HG03025 (cell line): Measurements from ENCODE around the gene KIF9.
A peak's percentile ranks its signal among the peaks of the same experiment; 100 is the strongest.
"Not testable (repeated sequence)": the region's sequence is repeated elsewhere in the genome, so short reads cannot be mapped to it uniquely, and the experiment has no call there.

ENCODE experiments used
- ATAC-seq: cut with Tn5 transposase; IDR thresholded peaks from one replicate; pipeline ENCODE4 v1.9.1; 2021; ENCODE audit warnings: mild to moderate bottlenecking, moderate library complexity; ENCODE audit not compliant: unreplicated experiment, low FRiP score

KIF9 gene

DNA sequence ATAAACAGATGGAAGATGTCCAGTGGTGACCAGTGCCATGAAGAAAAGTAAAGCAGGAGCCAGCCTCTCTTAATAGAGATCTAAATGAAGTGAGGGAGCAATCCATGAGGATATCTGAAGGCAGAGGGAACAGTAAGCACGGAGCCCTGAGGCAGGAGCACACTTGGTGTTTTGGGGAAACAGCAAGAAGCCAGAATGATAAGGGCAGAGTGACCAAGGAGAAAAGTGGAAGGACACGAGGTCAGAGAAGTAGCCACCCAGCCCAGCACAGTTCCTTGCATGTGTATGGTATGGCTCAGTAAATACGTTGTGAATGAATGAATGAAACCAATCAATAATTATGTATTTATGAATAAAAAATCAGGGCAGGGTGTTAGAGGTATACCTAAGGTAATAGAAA, 11.8 kb upstream of the KIF9 start:
- no peak for ATAC-seq

DNA sequence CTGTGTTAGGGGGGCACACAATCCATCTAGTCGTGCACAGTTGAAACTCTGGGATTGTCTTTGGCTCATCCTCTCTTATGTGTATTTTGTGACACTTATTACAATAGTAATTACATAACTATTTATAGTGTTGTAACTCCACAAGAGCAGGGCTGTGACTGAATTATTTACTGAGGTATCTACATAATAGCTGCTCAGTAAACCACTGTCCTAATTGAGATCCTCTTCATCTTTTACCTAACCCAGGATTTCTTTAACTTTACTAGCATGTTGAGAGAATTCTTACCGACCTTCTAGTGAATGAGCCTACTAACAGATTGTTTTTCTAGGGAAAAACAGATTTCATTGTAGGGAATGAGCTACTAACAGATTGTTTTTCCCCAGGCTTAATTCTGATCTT, 11.2 kb upstream of the KIF9 start:
- ATAC-seq, result no peak

DNA sequence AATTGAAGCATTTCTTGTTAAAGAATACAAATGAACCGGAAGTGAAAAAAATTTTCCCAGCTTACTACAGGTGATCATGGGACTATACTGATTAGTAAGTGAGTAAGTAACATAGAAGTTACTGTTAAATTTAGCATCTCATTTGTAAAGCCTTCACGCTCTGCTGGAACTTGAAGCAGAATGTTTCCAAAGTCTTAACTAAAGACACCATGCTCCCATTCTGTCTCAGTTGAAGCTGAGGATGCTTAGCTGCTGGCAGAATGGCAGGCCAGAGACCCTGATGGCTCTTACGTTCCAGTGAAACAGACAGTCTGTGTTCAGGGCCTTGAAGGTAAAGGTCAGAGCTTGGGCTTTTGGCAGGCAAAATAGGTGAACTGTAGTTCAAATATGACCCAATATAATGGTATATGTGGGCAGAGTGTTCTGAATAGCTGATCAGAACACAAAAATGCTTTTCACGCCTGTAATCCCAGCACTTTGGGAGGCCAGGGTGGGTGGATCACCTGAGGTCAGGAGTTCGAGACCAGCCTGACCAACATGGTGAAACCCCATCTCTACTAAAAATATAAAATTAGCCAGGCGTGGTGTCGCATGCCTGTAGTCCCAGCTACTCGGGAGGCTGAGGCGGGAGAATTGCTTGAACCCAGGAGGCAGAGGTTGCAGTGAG, 9.3 kb upstream of the KIF9 start:
- ATAC-seq, result not testable (repeated sequence)

DNA sequence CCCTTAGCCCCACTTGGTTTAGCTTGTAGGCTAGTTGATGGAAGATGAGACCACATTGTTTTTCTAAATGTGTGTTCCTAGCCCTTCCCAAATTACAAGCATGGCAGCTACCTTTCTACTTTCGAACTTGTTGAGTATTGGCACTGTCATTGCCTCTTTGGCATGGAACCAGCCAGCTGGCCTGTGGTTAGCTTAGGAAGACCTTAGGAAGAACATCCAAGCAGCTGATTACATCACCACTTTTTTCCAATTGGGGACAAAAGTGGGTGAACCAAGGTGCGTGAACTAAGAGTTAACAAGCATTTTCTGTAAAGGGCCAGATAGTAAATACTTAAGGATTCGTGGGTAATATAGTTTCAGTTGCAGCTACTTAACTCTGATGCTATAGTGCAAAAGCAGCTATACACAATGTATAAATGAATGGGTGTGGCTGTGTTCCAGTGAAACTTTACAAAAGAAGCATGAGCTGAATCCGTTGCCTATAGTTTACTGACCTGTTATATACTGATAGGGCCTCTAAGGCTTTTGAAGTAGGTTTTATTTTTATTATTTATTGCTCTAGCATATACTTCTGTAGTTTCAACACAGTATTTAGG, 8.7 kb upstream of the KIF9 start:
- no peak for ATAC-seq

DNA sequence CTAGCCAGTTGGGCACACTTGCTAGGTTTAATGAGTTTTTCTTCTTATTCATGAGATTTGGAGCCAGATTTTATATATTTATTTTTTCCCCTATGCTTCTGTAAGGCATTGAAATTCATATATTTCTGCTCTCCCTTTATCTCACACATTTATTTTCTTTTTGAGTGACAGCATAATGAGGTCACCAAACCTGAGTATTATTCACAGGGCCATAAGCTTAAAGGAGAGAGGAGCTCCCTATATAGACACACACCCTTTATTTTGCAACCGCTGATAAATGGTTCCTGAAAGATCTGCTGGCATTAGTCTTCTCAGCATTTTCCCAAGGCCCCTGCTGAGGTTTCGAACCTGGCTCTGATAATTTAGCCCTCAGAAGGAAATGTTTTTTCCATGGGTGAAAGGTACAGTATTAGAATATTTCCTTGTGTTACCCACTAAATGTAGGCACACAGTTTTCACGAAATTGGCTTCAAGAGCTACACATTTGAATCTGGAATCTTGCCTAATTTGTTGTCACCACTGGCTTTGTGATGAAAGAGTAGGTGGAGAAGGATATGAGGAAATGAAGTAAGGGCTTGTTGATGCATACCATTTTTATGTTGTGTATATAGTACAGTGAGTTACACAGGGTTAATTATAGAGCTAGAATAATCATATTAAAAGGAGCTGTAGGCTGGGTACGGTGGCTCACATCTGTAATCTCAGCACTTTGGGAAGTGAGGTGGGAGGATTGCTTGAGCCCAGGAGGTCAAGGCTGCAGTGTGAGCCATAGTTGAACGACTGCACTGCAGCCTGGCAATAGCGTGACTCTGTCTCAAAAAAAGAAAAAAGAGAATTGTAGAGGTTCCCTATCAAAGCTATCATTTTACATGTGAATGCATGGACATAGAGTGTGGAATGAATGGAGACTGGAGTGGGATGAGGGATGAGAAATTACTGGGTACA, 6.6 kb upstream of the KIF9 start:
- ATAC-seq, result no peak

DNA sequence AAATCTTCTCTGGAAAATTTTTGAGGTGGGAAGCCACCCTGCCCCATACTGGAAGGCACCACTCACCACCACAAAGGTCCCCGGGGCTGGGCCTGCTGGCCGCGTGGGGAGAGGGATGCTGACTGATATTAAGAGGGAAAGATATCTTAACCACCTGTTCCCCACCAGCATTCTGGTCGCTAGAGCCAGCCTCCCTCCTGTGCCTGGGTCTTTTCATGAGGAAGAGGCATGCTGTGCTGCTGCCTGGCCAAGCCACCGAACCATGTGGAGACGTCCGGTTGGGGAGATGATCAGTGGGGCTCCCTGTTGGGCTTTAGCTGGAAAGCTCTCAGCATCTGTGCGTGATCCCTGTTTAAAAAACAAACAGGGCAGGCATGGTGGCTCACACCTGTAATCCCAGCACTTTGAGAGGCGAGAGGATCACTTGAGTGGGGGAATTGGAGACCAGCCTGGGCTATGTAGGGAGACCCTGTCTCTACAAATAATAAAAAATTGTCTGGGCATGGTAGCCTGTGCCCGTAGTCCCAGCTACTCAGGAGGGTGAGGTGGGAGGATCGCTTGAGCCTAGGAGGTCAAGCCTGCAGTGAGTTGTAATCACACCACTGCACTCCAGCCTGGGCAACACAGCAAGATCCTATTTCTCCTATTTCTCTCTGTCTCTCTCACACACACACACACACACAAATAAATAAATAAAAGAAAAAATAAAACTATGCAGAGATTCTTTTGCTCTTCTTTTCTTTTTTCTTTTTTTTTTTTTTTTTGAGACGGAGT, 1.2 kb upstream of the KIF9 start:
- no peak for ATAC-seq

DNA sequence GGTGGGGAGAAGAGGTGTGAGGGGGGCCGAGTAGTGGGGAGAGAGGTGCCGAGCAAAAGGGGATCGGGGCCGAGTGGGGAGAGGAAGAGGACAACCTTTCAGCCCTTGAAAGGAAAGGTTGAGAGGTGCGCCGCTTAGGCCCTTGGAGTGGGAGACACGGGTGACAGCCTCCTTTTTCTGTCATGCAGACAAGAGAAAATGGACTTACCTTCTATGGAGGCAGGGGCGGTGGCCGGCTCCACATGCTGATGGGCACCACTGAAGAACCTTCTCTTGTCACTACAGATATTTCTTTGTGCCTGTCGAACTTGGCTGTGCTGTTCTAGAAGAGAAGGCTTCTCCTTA, 566 bp upstream of the KIF9 start:
- peak; percentile 3 for ATAC-seq

DNA sequence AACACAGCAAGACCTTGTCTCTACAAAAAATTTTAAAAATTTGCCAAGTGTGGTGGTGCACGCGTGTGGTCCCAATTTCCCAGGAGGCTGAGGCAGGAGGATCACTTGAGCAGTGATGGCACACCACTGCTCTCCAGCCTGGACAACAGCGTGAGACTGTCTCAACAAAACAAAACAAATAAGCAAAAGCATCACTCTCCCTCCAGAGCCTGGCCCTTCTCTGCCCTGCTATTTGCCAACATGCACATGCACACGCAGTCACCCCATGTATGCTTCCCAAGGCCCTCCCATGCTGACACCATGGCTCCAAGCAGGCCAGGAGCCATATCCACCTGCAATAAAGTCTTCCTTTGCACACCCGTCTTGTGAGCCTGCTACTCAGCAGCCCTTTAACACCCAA, 2.1 kb downstream of the KIF9 start:
- ATAC-seq, result no peak

DNA sequence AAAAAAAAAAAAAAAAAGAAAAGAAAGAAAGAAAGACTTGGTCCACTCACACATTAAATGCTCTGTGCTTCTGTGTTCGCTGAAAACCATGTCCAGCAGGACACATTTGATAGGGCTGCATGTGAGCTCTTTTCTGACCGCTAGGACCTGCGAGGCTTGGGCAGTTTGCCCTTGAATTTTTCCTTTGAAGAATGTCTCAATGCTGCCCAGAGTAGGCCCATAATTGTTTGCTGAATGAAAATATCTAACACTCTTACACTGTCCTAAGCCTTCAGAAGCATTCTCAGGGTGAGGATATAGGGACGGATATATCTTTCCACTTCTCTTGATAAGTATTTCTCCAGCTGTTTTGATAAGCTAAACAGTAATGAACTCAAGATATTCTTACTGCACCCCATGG, 6.0 kb downstream of the KIF9 start:
- ATAC-seq, result no peak

DNA sequence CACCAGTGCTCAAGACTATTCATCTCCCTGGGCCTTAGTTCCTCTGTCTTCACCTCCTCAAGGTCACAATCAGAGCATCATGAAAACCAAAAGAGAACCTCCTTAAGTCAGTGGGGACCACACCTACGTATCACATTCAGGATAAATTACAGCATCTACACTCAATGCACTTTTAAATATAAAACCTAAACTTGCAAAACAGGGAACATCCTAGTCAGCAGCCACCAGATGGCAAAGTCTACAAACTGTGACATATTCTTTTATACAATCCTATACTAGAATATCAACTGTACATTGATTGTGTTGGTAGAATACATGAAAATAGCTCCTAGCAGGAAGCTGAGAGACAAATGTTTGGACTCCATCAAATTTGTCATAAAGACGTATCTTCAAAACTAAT, 7.9 kb downstream of the KIF9 start:
- ATAC-seq, result no peak

DNA sequence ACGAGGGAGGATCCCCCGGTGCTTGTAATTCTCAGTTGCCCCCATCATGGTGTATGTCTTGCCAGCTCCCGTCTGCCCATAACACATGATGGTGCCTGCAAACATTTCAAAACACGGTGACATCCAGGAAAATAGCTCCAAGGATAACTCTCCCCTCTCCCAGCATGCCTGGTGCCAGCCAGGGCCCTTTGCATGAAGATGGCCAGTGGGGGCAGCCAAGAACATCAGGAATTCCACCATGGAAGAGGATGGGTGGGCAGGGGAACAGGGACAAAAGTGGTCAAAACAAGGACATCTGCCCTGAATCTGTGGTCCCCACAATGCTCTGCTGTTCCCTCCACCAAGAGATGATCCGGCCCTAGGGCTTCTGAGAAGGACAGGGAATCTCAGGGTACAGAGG, 9.0 kb downstream of the KIF9 start:
- no peak for ATAC-seq

DNA sequence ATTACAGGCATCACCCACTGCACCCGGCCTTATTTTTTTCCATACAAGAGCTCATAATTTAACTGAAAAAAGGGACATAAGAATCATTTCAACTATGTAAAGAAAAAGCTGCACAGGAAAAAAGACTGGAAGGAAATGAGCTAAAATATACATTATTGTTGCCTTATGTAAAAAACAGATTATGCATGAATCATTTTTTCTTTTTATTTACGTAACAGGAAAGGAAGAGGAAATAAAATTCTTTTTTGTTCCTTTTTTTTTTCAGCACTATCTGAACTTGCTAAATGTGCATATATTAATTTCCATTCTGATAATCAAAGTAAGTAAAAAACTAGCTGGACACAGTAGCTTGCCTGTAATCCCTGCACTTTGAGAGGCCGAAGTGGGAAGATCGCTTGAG, 12.1 kb downstream of the KIF9 start:
- no peak for ATAC-seq

DNA sequence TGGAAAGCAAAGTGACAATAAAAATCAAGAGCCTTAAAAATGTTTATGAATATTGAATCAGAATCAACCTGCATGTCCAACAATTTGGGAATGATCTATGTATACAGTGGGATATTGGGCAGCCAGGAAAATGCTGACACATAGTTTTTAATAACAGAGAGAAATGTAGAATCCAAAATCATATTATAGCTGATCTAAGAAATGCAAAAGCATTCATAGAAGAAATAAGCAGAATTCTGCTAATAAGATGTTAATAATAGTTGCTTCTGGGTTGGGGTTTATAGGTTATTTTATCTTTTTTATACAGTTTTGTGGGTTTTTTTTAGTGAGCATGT, 15.1 kb downstream of the KIF9 start:
- ATAC-seq, result no peak

DNA sequence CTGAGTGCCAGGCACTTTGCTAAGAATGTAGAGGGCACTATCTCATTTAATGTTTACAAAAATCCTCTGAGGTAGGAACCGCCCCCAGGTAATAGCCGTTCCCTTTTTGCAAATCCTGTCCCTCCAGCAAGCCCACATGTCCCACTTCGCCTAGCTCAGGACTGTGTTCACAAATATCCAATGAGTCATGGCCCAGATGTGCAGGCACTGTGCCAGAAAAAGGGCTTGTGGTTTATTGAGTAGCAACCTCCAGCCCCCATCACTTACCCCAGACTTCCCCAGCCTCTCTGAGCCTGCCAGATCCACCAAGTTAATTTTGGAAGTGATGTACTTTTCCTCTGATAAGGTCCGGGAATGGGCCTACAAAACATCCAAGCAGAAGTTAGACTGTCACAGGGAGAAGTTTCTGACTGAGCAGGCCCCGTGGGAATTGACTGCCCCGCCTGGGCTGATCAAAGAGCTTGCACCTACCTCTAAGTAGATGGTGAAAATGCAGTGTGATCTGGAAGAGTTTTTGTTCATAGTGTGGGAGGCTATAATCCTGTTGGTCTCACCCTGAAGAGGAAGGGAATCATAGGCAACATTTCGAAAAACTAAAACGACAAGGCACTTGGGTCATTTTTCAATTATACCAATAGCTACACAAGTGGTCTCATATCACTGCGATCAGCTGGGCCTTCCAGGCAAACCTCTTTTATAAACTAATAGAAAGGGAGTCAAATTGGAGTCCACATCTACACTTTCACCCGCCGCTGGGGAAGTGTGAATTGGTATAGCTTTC, 15.7 kb downstream of the KIF9 start:
- no peak for ATAC-seq

DNA sequence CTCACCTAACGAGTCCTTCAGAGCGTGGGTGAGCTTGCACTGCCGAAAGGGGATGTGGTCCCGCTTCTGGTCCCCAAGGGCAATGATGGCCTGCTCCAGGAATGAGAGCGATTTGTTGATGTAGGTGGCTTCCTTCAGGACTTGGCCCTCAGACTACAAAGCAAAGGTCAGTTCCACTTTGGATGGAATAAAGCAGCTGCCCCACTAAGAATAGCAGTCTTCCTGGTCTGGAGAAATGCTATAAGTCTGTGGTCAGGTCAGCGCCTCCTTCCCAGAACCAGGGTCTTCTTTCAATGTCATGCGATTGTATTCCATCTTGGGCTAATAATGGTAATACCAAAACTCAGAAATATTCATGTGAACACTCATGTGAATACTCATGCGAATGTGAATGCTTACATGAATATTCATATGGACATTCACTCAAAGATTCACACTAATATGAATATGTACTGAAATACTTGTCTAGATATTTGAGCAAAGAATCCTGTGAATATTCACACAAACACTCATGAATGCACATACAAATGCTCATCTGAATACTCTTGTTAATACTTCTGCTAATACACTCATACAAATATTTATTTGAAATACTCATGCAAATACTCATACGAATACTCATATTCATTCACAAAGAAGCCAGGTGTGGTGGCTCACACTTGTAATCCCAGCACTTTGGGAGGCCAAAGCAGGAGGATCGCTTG, 16.7 kb downstream of the KIF9 start:
- ATAC-seq, result no peak

DNA sequence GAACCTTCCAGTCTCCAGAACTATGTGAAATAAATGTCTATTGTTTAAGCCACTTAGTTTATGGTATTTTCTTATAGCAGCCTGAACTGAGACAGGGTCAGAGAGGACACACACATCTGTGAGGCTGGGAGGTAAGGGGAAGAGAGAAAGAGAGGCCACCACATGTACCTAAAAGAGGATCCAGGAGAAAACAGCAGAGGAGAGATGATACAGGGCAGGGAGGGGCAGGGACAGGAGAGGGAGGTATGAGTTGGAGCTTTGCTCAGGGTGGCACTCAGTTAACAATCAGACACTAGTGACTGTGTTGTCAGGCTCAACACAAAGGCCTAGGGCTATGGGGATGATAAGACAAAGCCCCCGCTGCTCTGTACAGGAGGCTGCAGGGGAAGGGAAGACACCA, 17.6 kb downstream of the KIF9 start:
- ATAC-seq, result no peak

DNA sequence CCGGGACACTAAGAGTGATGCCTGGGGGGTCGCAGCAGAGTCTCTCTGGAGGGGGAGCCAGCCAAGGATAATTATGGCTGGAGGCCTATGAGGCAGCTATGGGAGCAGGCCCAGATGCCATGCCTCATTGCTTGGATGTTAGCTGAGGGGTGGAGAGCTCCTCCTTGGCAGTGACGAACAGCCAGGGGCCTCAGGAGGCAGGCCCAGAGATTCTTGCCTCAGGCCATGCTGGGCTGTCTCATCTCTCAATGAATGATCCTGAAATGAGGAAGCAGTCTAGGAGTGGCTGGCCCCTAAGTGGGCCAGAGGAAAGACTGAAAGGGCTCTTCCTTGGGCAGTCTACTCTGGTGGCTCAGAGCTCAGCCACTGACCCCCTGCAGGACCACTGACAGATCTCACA, 21.3 kb downstream of the KIF9 start:
- no peak for ATAC-seq

DNA sequence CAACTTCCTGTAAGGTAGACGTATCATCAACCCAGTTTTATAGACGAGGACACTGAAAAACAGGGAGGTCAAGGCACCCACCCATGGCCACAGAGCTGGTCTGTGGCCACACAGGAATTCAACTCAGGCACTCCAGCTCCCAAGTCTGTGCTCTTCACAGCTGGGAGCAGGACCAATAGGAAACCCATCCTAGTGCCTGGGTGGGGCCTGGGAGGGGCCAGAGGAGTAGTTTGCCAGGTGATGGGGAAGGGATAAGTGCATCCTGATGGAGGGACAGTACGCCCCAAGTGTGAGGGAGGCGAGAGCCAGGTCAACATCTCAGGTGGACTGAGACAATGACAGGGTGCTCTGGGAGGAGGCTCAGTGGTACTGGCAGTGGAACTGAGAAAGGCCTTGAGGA, 22.0 kb downstream of the KIF9 start:
- no peak for ATAC-seq

DNA sequence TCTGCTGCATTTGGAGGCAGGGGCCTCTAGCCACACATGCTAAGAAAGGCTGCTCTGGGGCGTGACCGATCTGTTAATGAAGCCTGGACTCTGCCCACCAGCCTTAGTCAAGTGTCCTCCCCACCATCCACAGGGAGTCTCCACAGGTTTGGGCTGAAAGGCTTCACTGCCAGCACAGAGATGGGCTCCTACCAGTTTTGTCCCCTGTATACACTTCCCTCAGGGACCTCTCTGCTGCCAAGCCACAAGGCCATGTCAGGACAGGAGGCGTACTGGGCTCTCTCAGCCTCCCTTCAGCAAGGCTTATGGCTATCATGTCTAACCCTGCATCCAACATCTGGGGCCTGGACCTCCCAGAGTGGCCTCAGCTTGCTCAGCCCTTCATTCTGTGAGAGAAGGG, 23.5 kb downstream of the KIF9 start:
- ATAC-seq, result no peak

DNA sequence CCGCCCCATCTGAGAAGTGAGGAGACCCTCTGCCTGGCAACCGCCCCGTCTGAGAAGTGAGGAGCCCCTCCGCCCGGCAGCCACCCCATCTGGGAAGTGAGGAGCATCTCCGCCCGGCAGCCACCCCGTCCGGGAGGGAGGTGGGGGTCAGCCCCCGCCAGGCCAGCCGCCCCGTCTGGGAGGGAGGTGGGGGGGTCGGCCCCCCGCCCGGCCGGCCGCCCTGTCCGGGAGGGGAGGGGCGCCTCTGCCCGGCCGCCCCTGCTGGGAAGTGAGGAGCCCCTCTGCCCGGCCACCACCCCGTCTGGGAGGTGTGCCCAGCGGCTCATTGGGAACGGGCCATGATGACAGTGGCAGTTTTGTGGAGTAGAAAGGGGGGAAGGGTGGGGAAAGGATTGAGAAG, 26.3 kb downstream of the KIF9 start:
- not testable (repeated sequence) for ATAC-seq
